ENCODE measurements around the gene UBE2I.

DNA sequence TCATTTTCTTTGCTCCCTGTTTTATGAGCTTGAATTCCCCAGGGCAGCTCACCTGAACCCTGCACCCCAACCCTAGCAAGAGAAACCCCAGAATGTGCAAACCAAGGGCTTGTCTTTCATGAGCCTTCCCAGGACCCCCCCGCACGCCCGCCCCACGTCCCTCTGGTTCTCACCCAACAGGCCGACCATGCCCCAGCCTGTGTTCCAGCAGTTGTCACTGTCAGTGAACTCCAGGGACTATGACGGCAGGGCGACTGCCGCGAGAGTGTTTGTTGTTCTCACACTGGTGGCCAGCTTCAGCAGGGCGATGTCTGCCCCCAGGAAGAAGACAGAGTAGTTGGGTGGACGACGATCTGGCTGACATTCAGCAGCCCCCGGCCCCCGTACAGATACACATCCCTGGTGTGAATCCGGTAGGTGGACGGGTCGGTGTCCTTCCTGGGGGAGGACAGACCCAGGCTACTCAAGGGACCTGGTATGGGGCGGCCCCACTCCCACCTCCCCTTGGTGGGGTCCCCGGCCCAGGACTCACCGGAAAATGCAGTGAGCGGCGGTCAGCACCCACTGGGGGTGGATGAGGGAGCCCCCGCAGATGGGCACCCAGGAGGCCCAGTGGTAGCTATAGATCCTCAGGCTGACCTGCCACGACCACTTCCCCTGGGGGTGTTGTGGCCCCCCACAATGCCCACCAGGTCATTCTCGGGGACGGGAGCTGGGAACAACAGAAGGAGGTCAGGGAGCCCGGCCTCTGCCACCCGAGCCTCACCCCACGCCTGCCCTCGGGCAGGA, 33.5 kb upstream of the UBE2I start:
- TF ChIP-seq, protein P1, sequence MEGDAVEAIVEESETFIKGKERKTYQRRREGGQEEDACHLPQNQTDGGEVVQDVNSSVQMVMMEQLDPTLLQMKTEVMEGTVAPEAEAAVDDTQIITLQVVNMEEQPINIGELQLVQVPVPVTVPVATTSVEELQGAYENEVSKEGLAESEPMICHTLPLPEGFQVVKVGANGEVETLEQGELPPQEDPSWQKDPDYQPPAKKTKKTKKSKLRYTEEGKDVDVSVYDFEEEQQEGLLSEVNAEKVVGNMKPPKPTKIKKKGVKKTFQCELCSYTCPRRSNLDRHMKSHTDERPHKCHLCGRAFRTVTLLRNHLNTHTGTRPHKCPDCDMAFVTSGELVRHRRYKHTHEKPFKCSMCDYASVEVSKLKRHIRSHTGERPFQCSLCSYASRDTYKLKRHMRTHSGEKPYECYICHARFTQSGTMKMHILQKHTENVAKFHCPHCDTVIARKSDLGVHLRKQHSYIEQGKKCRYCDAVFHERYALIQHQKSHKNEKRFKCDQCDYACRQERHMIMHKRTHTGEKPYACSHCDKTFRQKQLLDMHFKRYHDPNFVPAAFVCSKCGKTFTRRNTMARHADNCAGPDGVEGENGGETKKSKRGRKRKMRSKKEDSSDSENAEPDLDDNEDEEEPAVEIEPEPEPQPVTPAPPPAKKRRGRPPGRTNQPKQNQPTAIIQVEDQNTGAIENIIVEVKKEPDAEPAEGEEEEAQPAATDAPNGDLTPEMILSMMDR (IDR thresholded peaks at IDR 0.05), result no peak
- no peak for TF ChIP-seq POLR2A (IDR thresholded peaks at IDR 0.05)
